IPS-NIHi11 (cell line): ENCODE results near the gene STAP1.
"Not testable (repeated sequence)": the region's sequence is repeated elsewhere in the genome, so short reads cannot be mapped to it uniquely, and the experiment has no call there.

ENCODE experiments used
- DNase-seq: peaks from one replicate; pipeline ENCODE4 v3.0.0; 2012; ENCODE audit warnings: mixed read lengths, low spot score

Gene STAP1

GRCh38 chr4:67616478-67616877, 58.0 kb downstream of the STAP1 start:
- DNase-seq = no peak

DNA sequence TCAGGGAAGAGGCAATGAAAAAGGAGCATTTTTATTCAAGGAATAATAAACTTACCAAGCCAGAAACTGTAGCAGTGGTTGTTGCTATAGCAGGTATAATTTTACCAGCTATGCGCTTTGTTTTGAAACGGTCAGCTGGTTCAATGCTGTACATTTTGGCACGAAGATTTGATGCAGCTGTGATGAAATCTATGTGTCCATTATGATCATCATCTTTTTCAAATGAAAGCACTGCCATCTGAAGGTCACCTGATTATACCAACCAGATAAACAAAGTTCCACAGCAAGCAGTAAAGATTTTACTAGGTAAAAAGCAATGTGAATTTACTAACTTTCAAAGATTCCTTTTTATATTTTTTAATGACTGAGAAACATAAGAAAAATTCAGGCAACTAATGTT, 66.4 kb downstream of the STAP1 start:
- DNase-seq = no peak

- no peak for DNase-seq
These were observed 74.0 kb downstream of the STAP1 start for GRCh38 chr4:67632492-67632891.

DNA sequence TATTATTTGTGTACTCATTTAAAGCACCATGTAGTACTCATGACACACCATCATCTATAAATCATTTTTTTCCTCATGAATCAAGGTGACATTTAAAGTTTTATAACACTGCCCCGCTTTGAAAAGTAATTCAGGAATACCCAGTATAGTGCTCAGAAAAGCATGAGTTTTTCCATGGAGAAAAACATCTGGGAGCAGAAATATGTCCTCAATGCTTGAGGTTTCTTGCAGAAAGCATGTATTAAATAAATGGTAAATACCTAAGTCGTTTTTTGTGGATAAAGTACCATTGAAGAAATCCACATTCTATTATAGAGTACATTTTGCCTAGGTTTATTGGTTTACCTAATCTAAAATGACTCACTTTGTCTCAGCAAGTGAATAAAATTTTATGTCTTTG, 76.2 kb downstream of the STAP1 start:
- DNase-seq = no peak

GRCh38 chr4:67635331-67635730, 76.8 kb downstream of the STAP1 start:
- DNase-seq = no peak

DNA sequence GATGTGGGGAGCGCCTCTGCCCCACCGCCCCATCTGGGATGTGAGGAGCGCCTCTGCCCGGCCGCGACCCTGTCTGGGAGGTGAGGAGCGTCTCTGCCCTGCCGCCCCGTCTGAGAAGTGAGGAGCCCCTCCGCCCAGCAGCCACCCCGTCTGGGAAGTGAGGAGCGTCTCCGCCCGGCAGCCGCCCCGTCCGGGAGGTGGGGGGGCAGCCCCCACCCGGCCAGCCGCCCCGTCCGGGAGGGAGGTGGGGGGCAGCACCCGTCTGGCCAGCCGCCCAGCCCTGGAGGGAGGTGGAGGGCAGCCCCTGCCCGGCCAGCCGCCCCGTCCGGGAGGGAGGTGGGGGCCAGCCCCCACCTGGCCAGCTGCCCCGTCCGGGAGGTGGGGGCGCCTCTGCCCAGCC, 78.5 kb downstream of the STAP1 start:
- not testable (repeated sequence) for DNase-seq

GRCh38 chr4:67638136-67638535, 79.6 kb downstream of the STAP1 start:
- no peak for DNase-seq

- no peak for DNase-seq
These were observed 93.0 kb downstream of the STAP1 start for GRCh38 chr4:67651536-67651935.
